ENCODE results near the gene ANO7. TPM values are rescaled to one million over a fixed set of nuclear protein-coding genes. Genes with fewer than 3 reads are reported as not detected.

The ANO7 gene
- total RNA-seq, 1 experiment from 2014 or later: 0.84 TPM

DNA sequence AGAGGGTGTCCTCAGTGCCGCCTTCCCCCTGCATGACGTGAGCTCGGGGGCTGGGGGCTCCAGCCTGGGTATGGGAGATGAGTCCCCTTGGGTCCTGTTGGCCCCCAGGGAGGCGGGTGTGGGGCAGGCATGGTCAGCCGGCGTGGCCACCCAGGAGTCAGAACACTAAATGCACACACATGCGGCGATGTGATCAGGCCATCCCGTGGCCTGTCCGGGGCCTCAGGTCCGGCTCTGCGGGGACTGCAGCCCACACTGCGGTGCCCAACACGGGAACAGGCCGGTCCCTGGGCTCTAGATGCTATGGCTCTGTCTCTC lies 13.8 kb downstream of the ANO7 start (continued):
- TF ChIP-seq, protein P1, sequence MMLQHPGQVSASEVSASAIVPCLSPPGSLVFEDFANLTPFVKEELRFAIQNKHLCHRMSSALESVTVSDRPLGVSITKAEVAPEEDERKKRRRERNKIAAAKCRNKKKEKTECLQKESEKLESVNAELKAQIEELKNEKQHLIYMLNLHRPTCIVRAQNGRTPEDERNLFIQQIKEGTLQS (IDR thresholded peaks at IDR 0.05): no peak
- TF ChIP-seq CEBPB (IDR thresholded peaks at IDR 0.05; ENCODE audit: low read depth): no peak

DNA sequence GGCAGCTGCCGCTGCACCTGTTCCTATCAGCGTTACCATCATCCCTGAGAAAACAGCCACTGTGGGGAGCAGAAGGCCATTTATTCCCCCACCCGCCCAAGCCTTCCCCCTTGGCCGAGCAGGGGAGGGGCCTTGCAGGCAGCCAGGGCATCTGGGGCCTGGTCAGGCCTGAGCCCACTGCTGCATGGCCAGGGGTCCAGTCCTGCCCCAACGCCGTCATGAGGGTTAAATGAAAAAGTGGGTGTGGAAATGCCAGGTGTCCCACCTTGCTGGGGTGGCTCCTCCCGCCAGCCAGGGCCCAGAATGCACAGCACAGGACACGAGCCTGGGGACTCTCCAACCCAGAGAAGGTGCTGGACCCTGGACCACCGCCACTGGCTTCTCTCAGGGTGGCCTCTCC lies 14.2 kb downstream of the ANO7 start:
- Histone ChIP-seq H3K9ac (ENCODE audit: low read length) (no peak overlapping the region), H3K4me1 (ENCODE audit: control insufficient read depth in 1 of 2, insufficient read depth in 2 of 2, low read length in 2 of 2) (no peaks in the 10 kb centered on the region), H3K27me3 (ENCODE audit: insufficient read depth, low read length) (no peaks in the 10 kb centered on the region), H3K9me2 (ENCODE audit: insufficient read depth) (no peaks in the 10 kb centered on the region), H2AFZ (ENCODE audit: low read depth, low read length, poor library complexity, severe bottlenecking) (no peak overlapping the region), H3K9me3 (ENCODE audit: control insufficient read depth in 1 of 2, insufficient read depth in 1 of 2, low read depth in 1 of 2, low read length in 2 of 2) (no peaks in the 10 kb centered on the region), H3K36me3 (ENCODE audit: control insufficient read depth in 1 of 2, insufficient read depth in 2 of 2, low read length in 2 of 2) (no peaks in the 10 kb centered on the region), H3K4me3 (replicated peaks in 1 of 2; ENCODE audit: low read depth in 1 of 2, low read length in 2 of 2) (no peak overlapping the region), H3K79me2 (ENCODE audit: insufficient read depth, low read length) (no peaks in the 10 kb centered on the region), H3K4me2 (ENCODE audit: low read length) (no peak overlapping the region), H3K27ac (ENCODE audit: low read depth, low read length) (no peak overlapping the region), H4K20me1 (ENCODE audit: insufficient read depth) (no peaks in the 10 kb centered on the region)
- ChIA-PET RAD21 (ENCODE audit: low non-redundant PET in 1 of 2, low total read pairs in 2 of 2, uncharacterized antibody in 2 of 2, unreplicated experiment in 2 of 2) (no interaction called here), POLR2A (no interaction called here), CTCF (no interaction called here)
- no TSS peak for BruUV-seq (replicated peaks)
- intact Hi-C loops (cut with micrococcal nuclease): no loop called here
- TF ChIP-seq JUND (IDR thresholded peaks at IDR 0.05) (no peak), TCF7L2 (IDR thresholded peaks at IDR 0.05; ENCODE audit: borderline replicate concordance, extremely low read depth, insufficient read depth, insufficient read length) (no peak), ZNF274 (IDR thresholded peaks at IDR 0.05; ENCODE audit: low read depth, low read length) (no peak), EGR1 (IDR thresholded peaks at IDR 0.05; ENCODE audit: low read depth) (no peak), POLR2A (IDR thresholded peaks at IDR 0.05; ENCODE audit: borderline replicate concordance, extremely low read depth, insufficient read depth, insufficient read length) (no peak), EZH2phosphoT487 (IDR thresholded peaks at IDR 0.05; ENCODE audit: borderline replicate concordance) (no peak), SRF (IDR thresholded peaks at IDR 0.05; ENCODE audit: low read depth) (no peak), SP1 (IDR thresholded peaks at IDR 0.05; ENCODE audit: low read depth) (no peak), EZH2 (IDR thresholded peaks at IDR 0.05) (no peak), ELF1 (IDR thresholded peaks at IDR 0.05; ENCODE audit: borderline replicate concordance, low read depth) (no peak), CEBPB (IDR thresholded peaks at IDR 0.05; ENCODE audit: low read depth) (no peak), RAD21 (IDR thresholded peaks at IDR 0.05; ENCODE audit: low read depth) (no peak), CTCF (IDR thresholded peaks at IDR 0.05 in 2 of 3, conservative IDR thresholded peaks at IDR 0.05 in 1 of 3; ENCODE audit: borderline replicate concordance in 1 of 3, insufficient read depth in 1 of 3, low read depth in 2 of 3, low read length in 2 of 3) (no peak)
- ATAC-seq (no peak), DNase-seq (ENCODE audit: low read depth, low spot score) (no peak)
